Activated T-helper 2 cell treated with anti-CD3 and anti-CD28 coated beads, Interferon-gamma antibody, Interleukin-2, Interleukin-4, amounts not matched to agents 10 μg/mL and 5 μg/mL and 100 μg/mL, durations not matched to agents 14 hours and 24 hours and 36 hours (primary cell): ENCODE results near the gene NRXN3. TPM values are rescaled to one million over a fixed set of nuclear protein-coding genes. Genes with fewer than 3 reads are reported as not detected.

Experiments used
- DNase-seq: peaks from one replicate; pipeline ENCODE4 v3.0.0; 2021; ENCODE audit warnings: low spot score
- H3K27ac Mint-ChIP-seq: one replicate; pipeline ENCODE4 v1.8.0; 2021; ENCODE audit warnings: mixed read lengths
- H3K27me3 Mint-ChIP-seq: one replicate; pipeline ENCODE4 v1.8.0; 2021; ENCODE audit warnings: low read depth, mixed read lengths
- H3K36me3 Mint-ChIP-seq: one replicate; pipeline ENCODE4 v1.8.0; 2021; ENCODE audit warnings: low read depth, mixed read lengths
- H3K4me1 Mint-ChIP-seq: one replicate; pipeline ENCODE4 v1.8.0; 2021; ENCODE audit warnings: low read depth, mixed read lengths
- H3K4me3 Mint-ChIP-seq: one replicate; pipeline ENCODE4 v1.8.0; 2021; ENCODE audit warnings: low read depth, mild to moderate bottlenecking, moderate library complexity, mixed read lengths
- H3K9me3 Mint-ChIP-seq: one replicate; pipeline ENCODE4 v1.8.0; 2021; ENCODE audit warnings: mixed read lengths
- intact Hi-C: fragments of 100-400 bp; cut with micrococcal nuclease; formaldehyde crosslinking; loops from one replicate; pipeline ENCODE4 v1.15.1; 2023
- total RNA-seq: library from RNA; stranded (reverse); gene quantifications from 2 replicates; pipeline ENCODE4 v1.2.3, GENCODE V29; 2022

Gene NRXN3
- total RNA-seq, 1 donor from 2014 or later = not detected

DNA sequence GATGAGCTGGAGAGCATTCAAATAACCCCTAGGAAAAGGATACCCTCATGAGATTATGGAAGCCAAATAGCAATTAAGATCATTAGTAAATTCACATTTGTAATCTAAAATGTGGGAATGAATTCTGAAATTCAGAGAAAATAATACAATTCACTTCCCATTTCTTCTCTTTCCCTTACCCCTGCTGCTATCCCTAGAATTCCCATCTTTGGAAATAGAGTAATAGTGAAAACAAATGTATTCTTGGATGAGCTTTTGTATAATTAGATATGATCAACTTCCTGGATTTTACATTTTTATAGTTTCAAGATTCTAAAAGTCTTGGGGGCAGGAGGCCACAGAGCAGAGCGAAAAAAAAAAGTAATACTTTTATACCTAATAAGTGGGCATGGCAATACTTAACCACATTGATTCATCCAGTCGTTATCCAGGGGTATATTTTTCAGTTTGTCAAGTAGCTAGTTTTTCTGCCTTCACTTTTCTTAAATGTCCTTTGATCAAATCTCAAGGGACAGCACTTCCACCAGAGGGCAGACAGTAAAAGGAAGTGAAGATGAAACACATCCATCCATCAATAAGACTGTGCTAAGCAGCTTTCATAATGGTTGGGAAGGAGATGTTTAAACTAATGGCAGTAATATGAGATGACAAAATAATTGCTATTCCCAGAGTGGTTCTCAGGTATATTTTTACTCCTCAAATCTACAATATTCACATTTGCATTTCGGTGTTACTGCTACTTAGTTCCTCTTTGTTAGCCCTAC lies 1639.9 kb downstream of the NRXN3 start:
- no peak overlapping the region for H3K27ac Mint-ChIP-seq
- H3K4me3 Mint-ChIP-seq = no peak overlapping the region
- H3K27me3 Mint-ChIP-seq = no peaks in the 10 kb centered on the region
- intact Hi-C loops = no loop called here
- H3K36me3 Mint-ChIP-seq = no peaks in the 10 kb centered on the region
- no peaks in the 10 kb centered on the region for H3K4me1 Mint-ChIP-seq
- no peak for DNase-seq
- peaks cover 15% of the 10 kb centered on the region for H3K9me3 Mint-ChIP-seq

DNA sequence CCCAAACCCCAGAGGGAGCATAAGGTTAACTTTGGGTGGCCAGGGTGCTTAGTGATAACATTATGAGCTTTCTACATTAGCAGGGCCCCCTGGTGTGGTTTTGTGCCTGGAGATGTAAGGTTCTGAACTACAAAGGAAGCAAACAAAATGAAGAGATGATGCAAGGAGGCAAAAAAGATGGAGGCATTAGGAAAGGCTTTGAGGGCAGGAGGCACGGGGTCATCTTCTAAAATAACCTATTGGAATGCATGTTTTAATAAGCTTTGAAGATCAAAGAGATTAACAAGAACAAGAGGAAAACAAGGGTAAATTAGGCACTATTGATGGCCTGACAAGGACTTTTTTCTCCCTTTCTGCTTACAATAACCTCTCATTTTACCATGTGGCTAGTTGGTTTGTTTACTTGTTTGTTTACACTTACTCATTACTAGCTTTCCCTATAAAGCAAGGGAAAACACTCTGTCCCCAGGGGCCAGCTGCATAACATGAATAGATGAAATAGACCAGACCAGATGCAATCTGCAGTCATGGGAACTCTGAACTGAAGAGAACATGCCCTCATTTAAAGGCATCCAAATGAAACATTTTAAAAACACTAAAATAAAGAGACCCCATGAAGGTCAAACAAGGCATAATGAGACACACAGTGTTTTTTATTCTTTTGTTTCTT lies 1650.8 kb downstream of the NRXN3 start:
- H3K36me3 Mint-ChIP-seq = no peaks in the 10 kb centered on the region
- H3K27me3 Mint-ChIP-seq = no peaks in the 10 kb centered on the region
- H3K9me3 Mint-ChIP-seq = peaks cover 9% of the 10 kb centered on the region
- intact Hi-C loops = no loop called here
- H3K27ac Mint-ChIP-seq = no peak overlapping the region
- no peak overlapping the region for H3K4me3 Mint-ChIP-seq
- no peak for DNase-seq
- H3K4me1 Mint-ChIP-seq = no peaks in the 10 kb centered on the region

DNA sequence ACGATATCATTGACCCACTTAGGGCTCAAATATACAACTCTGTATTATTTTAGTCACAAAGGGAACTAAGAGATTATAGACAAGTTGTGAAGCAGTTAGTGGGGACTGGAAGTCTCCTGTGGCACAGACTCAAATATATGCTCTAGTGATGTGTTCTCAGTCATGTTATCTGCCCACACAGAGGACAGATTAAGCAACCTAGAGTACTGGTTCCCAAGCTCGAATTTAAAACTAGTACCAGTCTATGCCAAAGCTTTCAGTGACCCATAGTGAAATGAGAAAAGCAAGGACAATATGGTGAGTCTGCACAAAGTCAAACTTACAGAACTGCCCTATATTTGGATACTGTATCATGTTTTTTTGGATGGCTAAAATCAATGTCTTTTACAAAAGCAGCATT lies 1651.9 kb downstream of the NRXN3 start:
- H3K36me3 Mint-ChIP-seq = no peaks in the 10 kb centered on the region
- intact Hi-C loops = no loop called here

DNA sequence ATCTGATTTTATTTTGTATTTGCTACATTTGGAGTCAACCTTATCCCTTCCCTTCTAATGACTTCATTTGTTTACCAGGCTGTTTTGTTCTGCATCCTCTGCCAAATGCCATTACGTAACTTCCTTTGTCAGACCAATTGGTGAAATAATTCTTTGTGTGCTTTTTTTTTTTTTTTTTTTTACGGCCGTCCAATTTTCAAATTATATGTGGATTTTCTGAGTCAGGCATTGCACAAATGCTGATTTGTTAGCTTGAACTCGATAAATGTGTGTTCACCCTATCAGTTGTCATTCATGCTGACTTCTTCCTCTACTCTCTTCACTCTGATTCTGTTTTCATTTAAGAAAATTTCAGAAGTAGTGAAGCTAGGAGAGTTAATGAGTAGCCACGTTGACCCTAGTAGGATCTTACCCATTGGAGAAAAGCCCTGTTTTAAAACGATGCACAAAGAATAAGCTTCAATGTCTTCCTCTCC lies 1654.9 kb downstream of the NRXN3 start:
- no peak for DNase-seq
- H3K4me3 Mint-ChIP-seq = no peak overlapping the region
- no peaks in the 10 kb centered on the region for H3K27me3 Mint-ChIP-seq
- H3K4me1 Mint-ChIP-seq = no peaks in the 10 kb centered on the region
- no peaks in the 10 kb centered on the region for H3K36me3 Mint-ChIP-seq
- no peak overlapping the region for H3K27ac Mint-ChIP-seq
- intact Hi-C loops = no loop called here
- peaks cover 8% of the 10 kb centered on the region for H3K9me3 Mint-ChIP-seq

More for the DNA sequence above, 1651.9 kb downstream of the NRXN3 start:
- H3K4me3 Mint-ChIP-seq = no peak overlapping the region
- H3K27ac Mint-ChIP-seq = no peak overlapping the region
- DNase-seq = no peak
- H3K27me3 Mint-ChIP-seq = no peaks in the 10 kb centered on the region
- H3K4me1 Mint-ChIP-seq = no peaks in the 10 kb centered on the region
- peaks cover 15% of the 10 kb centered on the region for H3K9me3 Mint-ChIP-seq

DNA sequence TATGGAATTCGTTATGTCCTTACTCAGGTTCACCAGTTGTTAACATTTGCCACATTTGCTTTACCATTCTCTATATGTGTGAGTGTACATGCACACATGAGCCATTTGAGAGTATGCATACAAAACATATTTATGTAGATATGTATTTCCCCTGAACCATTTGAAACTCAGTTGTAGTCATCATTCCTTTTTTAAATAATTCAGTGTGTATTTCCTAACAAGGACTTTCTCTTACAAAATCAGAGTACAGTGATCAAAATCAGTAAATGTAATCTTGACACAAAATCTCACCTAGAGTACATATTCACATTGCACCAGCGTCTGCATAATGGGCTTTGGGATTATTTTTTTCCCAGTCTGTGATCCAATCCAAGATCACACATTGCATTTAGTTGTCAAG lies 1656.2 kb downstream of the NRXN3 start:
- no peaks in the 10 kb centered on the region for H3K27me3 Mint-ChIP-seq
- no peak overlapping the region for H3K4me3 Mint-ChIP-seq
- H3K36me3 Mint-ChIP-seq = no peaks in the 10 kb centered on the region
- intact Hi-C loops = no loop called here
- no peak for DNase-seq
- no peaks in the 10 kb centered on the region for H3K4me1 Mint-ChIP-seq
- H3K9me3 Mint-ChIP-seq = peaks cover 8% of the 10 kb centered on the region
- no peak overlapping the region for H3K27ac Mint-ChIP-seq

DNA sequence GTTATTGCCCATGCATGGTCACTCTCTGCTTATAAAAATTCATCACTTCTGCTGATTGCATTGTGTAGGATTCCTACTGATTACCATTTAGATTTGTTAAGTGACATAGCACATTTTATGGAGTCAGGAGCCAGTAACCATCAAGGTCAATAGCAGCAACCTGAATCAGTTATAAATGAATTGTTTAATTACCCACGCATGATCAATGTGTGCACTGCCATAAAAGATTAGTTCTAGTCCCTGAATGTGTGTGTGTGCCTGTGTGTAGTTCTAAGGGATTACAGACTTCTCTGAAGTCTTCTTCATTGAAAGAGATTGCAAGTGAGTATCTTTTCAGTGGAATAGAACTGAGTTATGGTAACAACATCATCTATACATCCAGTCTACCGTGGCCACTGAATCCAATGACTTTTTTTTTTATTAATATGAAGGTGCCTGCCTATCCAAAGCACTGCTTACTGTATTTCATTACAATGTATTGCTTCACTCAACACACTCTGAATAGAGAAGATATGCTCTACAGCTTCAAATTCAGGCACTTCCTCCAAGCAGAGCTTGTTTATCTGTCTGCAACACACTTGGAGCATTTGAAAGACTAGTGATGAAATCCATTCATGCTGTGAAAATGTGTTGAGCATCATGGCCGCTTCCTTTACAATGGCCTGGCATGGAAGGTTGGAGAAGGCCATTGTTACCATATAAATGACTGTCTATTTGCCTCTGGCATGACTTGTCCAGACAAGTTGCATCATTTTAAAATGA lies 1659.4 kb downstream of the NRXN3 start:
- intact Hi-C loops = no loop called here
- no peak overlapping the region for H3K27ac Mint-ChIP-seq
- DNase-seq = no peak
- no peaks in the 10 kb centered on the region for H3K4me1 Mint-ChIP-seq
- H3K4me3 Mint-ChIP-seq = no peak overlapping the region
- H3K9me3 Mint-ChIP-seq = peaks cover 12% of the 10 kb centered on the region
- H3K27me3 Mint-ChIP-seq = no peaks in the 10 kb centered on the region
- no peaks in the 10 kb centered on the region for H3K36me3 Mint-ChIP-seq

DNA sequence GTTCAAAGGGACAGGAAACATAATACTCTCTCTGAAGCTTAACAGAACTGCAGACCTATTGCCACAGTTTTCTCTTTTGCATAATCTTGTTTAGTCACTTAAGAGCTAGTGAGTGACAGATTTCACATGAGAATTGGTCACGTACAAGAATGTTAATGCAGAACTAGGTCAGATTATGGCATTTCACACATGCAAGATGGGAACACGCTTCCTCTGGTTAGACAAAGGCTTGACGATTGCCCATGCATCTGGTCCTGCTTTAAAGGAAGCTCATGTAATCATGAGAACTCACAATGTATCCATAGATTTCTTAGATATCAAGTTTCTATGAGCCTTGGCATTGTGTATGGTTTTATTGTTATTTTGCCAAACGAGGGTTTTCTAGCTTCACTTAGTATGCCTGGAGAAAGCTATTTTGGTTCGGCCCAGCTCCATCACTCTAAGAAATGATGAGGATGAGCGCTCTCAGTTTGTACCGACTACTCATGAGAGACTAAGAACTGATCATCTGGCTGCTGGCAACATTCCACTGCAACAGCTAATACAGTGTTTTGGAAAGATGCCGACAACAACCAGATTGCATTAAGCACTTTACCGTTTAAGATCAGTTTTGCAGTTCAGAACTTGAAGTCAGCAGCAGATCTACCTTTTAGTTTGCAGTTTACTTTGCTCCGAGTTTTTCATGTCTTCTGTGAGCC lies 1661.2 kb downstream of the NRXN3 start:
- intact Hi-C loops = no loop called here
- DNase-seq = no peak
- H3K4me1 Mint-ChIP-seq = no peaks in the 10 kb centered on the region
- H3K27ac Mint-ChIP-seq = no peak overlapping the region
- H3K9me3 Mint-ChIP-seq = peaks cover 12% of the 10 kb centered on the region
- no peak overlapping the region for H3K4me3 Mint-ChIP-seq
- H3K36me3 Mint-ChIP-seq = no peaks in the 10 kb centered on the region
- H3K27me3 Mint-ChIP-seq = no peaks in the 10 kb centered on the region

DNA sequence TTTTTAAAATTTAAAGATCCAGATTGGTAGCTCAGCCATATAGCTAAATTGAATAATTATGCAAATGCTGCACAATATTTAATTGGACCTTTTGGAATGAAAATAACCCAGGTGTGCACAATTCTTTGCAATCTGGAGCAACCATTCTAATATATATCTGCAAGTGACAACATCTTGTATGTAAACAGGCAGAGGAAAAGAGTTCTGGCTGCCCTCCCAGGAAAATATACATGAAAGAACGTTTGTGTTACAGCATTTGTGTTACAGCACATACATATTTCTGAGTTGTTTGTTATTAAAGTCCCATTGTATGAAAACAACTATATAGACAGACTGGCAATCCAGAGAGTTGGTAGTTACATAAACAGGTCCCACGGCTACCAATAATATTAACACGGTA lies 1663.6 kb downstream of the NRXN3 start:
- H3K4me1 Mint-ChIP-seq = no peaks in the 10 kb centered on the region
- no peak for DNase-seq
- H3K27ac Mint-ChIP-seq = no peak overlapping the region
- H3K9me3 Mint-ChIP-seq = peaks cover 4% of the 10 kb centered on the region
- H3K4me3 Mint-ChIP-seq = no peak overlapping the region
- H3K27me3 Mint-ChIP-seq = no peaks in the 10 kb centered on the region
- H3K36me3 Mint-ChIP-seq = no peaks in the 10 kb centered on the region
- intact Hi-C loops = no loop called here

DNA sequence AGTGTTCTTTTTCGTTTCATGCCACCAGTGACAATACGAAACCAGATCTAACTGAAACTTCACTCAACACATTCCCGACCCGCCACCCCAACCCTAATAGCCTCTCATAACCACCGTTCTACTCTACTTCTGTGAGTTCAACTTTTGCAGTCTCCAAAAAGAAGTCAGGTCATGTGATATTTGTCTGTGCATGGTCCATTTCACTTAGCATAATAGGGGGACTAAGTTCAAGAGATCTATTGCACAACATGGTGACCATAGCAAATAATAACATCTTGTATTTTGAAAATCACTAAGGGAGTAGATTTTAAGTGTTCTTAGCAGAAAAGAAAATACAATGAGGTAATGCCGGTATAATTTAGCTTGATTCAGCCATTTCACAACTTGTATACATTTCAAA lies 1664.7 kb downstream of the NRXN3 start:
- H3K4me1 Mint-ChIP-seq = no peaks in the 10 kb centered on the region
- H3K36me3 Mint-ChIP-seq = no peaks in the 10 kb centered on the region
- no peak for DNase-seq
- H3K9me3 Mint-ChIP-seq = peaks cover 4% of the 10 kb centered on the region
- no peaks in the 10 kb centered on the region for H3K27me3 Mint-ChIP-seq
- intact Hi-C loops = no loop called here
- no peak overlapping the region for H3K4me3 Mint-ChIP-seq
- H3K27ac Mint-ChIP-seq = no peak overlapping the region

DNA sequence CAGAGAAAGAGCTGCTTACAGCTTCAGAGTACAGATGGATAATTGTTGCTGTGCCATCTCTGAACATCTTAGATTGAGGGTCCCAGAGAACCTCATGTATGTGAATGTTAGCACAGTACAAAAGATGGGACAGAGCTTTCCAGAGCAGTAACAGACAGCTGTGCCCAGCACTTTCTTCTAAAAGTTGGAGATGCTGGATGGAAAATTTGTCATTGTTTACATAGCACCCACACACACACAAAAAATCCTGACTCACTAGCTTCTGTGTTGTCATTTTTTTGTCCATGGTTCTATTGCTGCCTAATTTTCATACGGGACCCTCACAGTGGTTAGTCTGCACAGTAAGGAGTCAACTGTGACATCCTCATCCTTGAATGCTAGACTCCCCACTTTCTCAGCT lies 1666.4 kb downstream of the NRXN3 start:
- Mint-ChIP-seq H3K4me3 (no peak overlapping the region), H3K9me3 (peaks cover 3% of the 10 kb centered on the region), H3K27ac (no peak overlapping the region), H3K36me3 (no peaks in the 10 kb centered on the region), H3K4me1 (no peaks in the 10 kb centered on the region), H3K27me3 (no peaks in the 10 kb centered on the region)
- DNase-seq = no peak
- intact Hi-C loops = no loop called here

DNA sequence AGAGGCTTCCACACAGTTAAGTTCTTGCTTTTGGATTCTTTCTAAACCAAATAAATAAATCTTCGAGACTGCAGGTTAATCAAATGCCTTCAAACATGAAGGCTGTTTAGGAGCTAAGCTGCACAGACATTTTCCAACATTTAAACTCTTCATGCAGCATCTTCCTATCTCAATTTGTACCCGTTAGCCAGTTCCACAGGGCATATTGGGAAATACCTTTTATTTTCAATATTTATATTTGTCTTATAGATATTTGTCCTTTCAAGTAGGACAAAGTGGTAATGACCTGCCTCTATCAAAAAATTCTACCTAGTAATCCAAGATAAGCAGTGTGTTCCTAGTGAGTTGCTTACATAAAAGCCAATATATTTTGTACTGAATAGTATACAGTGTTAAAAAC lies 1667.5 kb downstream of the NRXN3 start:
- H3K27me3 Mint-ChIP-seq = no peaks in the 10 kb centered on the region

DNA sequence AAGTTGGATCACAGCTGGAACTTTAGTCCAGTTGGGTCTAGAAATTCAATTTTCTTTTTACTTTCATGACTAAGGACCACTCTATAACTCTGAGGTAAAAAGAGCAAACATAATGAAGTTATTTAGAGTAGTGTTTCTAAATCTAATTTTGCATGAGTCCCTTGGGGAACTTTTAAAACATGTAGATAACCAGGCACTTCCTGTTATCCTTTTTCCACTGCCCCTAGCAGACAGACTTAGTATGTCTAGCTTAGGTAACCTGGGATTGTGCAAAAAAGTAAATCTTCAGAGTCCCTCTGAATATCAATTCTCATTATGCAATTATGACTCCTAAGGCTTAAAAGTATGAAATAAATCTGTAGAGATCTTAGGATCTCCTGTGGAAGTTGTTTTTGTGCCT lies 1669.9 kb downstream of the NRXN3 start:
- H3K27ac Mint-ChIP-seq = no peak overlapping the region
- no peaks in the 10 kb centered on the region for H3K27me3 Mint-ChIP-seq
- no peaks in the 10 kb centered on the region for H3K36me3 Mint-ChIP-seq
- H3K4me1 Mint-ChIP-seq = no peaks in the 10 kb centered on the region
- H3K4me3 Mint-ChIP-seq = no peak overlapping the region
- intact Hi-C loops = no loop called here
- no peaks in the 10 kb centered on the region for H3K9me3 Mint-ChIP-seq
- DNase-seq = no peak

More for the DNA sequence above, 1667.5 kb downstream of the NRXN3 start:
- DNase-seq = no peak
- Mint-ChIP-seq H3K4me1 (no peaks in the 10 kb centered on the region), H3K4me3 (no peak overlapping the region), H3K27ac (no peak overlapping the region), H3K36me3 (no peaks in the 10 kb centered on the region), H3K9me3 (no peaks in the 10 kb centered on the region)
- intact Hi-C loops = no loop called here
